Muscle of arm (tissue), 14 donors: ENCODE data around the gene SAMD9. TPM values are rescaled to one million over a fixed set of nuclear protein-coding genes. Genes with fewer than 3 reads are reported as not detected.
A peak's percentile ranks its signal among the peaks of the same experiment; 100 is the strongest.

ENCODE experiments used
- DNase-seq: peaks from one replicate; pipeline ENCODE4 v3.0.0-alpha.2; 2013
- long read RNA-seq, 11 donors: transcript quantifications; one replicate each; lab custom pipeline, GENCODE V29; 2026
- polyA plus RNA-seq, 12 donors: library from polyadenylated mRNA; unstranded; fragments of 120-200 nt; gene quantifications; one replicate each; pipeline ENCODE4 v1.2.1, GENCODE V29; 2013; ENCODE audit not compliant: insufficient read length in 12 of 12

SAMD9 gene
- 1 to 10 TPM in 11 of 12 donors, not detected in 1; 3.0 to 5.9 (median 3.7) TPM for polyA plus RNA-seq
- long read RNA-seq, donor 1, full-length matches to known transcripts: 1 of 1 reads
- long read RNA-seq, donor 1, partial matches to known transcripts: 0 of 1 reads
- long read RNA-seq, donor 1, other reads (novel, unspliced or antisense): 0 of 1 reads
- long read RNA-seq, donor 2, full-length matches to known transcripts: 1 of 1 reads
- long read RNA-seq, donor 2, partial matches to known transcripts: 0 of 1 reads
- long read RNA-seq, donor 2, other reads (novel, unspliced or antisense): 0 of 1 reads
- long read RNA-seq, donor 3, full-length matches to known transcripts: 1 of 1 reads
- long read RNA-seq, donor 3, partial matches to known transcripts: 0 of 1 reads
- long read RNA-seq, donor 3, other reads (novel, unspliced or antisense): 0 of 1 reads
- long read RNA-seq, donor 4, full-length matches to known transcripts: 1 of 1 reads
- long read RNA-seq, donor 4, partial matches to known transcripts: 0 of 1 reads
- long read RNA-seq, donor 4, other reads (novel, unspliced or antisense): 0 of 1 reads
- long read RNA-seq, donor 5, full-length matches to known transcripts: 1 of 1 reads
- long read RNA-seq, donor 5, partial matches to known transcripts: 0 of 1 reads
- long read RNA-seq, donor 5, other reads (novel, unspliced or antisense): 0 of 1 reads
- long read RNA-seq, donor 6, full-length matches to known transcripts: 2 of 2 reads
- long read RNA-seq, donor 6, partial matches to known transcripts: 0 of 2 reads
- long read RNA-seq, donor 6, other reads (novel, unspliced or antisense): 0 of 2 reads
- long read RNA-seq, donor 7, full-length matches to known transcripts: 1 of 1 reads
- long read RNA-seq, donor 7, partial matches to known transcripts: 0 of 1 reads
- long read RNA-seq, donor 7, other reads (novel, unspliced or antisense): 0 of 1 reads
- long read RNA-seq, donor 8, full-length matches to known transcripts: 1 of 1 reads
- long read RNA-seq, donor 8, partial matches to known transcripts: 0 of 1 reads
- long read RNA-seq, donor 8, other reads (novel, unspliced or antisense): 0 of 1 reads
- long read RNA-seq, donor 9, full-length matches to known transcripts: 1 of 1 reads
- long read RNA-seq, donor 9, partial matches to known transcripts: 0 of 1 reads
- long read RNA-seq, donor 9, other reads (novel, unspliced or antisense): 0 of 1 reads
- long read RNA-seq, donor 10, full-length matches to known transcripts: 2 of 2 reads
- long read RNA-seq, donor 10, partial matches to known transcripts: 0 of 2 reads
- long read RNA-seq, donor 10, other reads (novel, unspliced or antisense): 0 of 2 reads
- long read RNA-seq, donor 11, full-length matches to known transcripts: 2 of 2 reads
- long read RNA-seq, donor 11, partial matches to known transcripts: 0 of 2 reads
- long read RNA-seq, donor 11, other reads (novel, unspliced or antisense): 0 of 2 reads

GRCh38 chr7:93117852-93118530, at the start of gene SAMD9:
Gene SAMD9, minus strand, starts transcription at chr7:93117979. Its CDS starts 11,882 bp downstream, at chr7:93106097.
- DNase-seq: peak; percentile 77

DNA sequence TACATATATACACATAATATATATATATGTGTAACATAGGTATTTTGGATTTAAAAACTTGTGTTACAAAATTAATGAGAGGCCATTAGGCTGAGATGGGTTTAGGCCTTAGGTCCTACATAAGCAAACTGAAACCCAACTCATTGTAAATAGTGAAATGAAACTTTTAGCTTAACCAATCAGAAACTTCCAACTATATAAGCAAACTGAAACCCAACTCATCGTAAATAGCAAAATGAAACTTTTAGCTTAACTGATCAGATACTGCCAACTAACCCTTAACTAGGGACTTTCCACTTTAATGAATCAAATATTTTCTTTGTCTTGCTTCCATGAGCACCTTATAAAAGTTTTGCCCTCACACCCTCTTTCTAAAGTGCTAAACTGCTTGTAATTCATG, 47.7 kb upstream of the SAMD9 start:
- no peak for DNase-seq

GRCh38 chr7:93164766-93165165, 47.0 kb upstream of the SAMD9 start:
- DNase-seq: no peak

GRCh38 chr7:93161181-93161762, 43.5 kb upstream of the SAMD9 start:
- DNase-seq: no peak

DNA sequence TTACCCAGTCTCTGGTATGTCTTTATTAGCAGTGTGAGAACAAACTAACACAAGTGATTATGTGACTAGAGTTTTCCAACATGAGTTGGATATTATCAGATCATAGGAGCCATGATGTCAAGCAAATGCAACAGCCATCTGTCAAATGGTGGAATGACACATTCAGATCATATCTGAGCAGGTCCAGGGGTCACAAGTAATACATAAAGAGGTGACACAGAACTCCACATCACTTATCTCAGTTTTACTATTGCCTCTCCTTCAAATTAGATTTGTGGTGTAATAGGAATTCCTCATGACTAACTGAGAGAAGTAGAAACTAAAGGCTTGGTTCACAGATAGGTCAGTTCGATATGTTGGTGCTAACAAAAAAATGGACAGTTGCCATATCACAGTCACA, 42.6 kb upstream of the SAMD9 start:
- DNase-seq: no peak

- DNase-seq: no peak
Measured at GRCh38 chr7:93159490-93159889, 41.7 kb upstream of the SAMD9 start.

DNA sequence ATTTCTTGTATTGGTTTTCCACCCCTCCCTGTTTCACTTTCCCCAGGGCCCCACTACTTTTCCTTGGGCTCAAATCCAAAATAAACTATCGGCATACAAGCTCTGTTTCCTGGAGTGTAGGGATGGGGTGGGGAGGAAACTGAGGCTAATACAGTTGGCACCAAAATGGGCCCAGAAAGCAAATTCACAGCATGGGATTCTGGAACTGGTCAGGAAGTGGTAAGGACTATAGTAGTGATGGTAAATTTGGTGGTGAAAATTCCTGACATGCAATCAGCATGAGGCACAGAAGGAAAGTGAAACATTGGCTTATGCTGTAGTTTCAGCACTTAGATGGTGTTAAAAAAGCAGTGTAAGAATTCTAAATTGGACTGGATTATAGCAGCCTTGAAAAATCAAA, 39.1 kb upstream of the SAMD9 start:
- no peak for DNase-seq

- DNase-seq: no peak
Measured at GRCh38 chr7:93150200-93150835, 32.5 kb upstream of the SAMD9 start.

DNA sequence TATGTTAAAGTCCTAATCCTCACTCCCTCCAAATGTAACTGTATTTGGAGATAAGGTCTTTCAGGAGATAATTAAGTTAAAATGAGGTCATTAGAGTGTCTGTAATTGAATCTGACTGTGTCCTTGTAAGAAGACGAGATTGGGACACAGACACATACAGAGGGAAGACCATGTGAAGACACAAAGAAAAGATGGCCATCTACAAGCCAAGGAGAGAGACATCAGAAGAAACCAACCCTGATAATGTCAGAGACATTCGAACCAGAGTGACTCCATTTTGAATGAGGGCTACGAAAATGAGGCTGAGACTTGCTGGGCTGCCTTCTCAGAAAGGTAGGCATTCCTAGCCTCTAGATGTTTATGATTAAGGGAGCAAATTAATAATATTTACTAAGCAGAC, 30.9 kb upstream of the SAMD9 start:
- DNase-seq: no peak

GRCh38 chr7:93148144-93148543, 30.4 kb upstream of the SAMD9 start, which contains the start of gene SAMD9L:
Gene SAMD9L, minus strand, starts transcription at chr7:93148385. Its CDS starts 12,414 bp downstream, at chr7:93135971.
- peak; percentile 25 for DNase-seq

DNA sequence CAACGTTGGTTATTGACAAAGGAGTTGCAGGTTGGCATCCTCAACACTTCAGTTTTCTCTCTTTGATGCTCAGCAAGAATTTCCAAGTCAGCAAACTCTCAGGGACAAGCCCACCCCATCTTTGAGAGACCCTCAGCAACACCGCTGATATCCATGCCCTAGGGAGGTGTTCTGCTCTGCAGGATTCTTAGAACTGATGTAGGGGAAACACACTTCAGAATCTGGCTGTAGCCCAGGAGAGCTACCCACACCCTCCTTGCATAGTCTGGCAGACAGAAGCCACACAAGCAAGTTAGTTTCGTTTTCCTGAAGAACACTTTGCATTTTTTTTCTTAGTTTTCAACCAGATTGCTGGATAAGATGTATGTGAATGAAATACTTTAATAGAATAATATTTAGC, 29.6 kb upstream of the SAMD9 start:
- peak; percentile 53 for DNase-seq

- peak; percentile 38 for DNase-seq
Measured at GRCh38 chr7:93146472-93147141, 28.8 kb upstream of the SAMD9 start.

DNA sequence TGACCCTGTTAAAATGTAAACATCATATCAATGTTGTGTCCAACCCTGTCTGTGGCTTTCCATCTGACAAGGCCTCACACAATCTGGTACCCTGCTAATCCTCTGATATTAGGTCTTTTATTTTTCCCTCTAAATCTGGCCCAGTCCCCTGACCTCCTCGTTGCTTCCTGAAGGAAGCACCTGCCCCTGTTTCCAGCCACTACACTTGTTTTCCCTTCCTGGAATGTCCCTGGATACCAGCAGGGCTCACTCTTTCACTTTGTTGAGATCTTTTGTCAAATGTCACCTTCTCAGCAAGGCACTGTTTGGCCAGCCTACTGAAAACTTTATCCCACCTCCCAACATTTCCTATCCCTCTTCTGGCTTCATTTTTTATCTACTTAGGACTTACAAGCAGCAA, 28.3 kb upstream of the SAMD9 start:
- DNase-seq: no peak

- DNase-seq: no peak
Measured at GRCh38 chr7:93145354-93145753, 27.6 kb upstream of the SAMD9 start.

DNA sequence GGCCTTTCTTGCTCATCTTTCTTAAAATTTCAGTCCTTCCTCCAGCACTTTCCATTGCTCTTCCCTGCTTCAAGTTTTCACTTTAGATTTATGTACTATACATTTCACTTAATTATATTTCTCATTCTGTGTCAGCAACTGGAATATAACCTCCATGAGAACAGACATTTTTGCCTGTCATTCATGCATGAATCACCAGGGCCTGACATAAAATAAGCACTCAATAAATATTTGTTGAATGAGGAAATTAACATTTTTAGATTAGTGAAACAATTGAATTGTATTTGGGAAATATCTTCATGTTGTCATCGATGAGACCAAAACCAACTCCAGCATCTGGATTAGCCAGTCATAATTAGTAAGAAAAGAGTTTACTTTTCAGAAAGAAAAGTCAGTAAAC, 24.3 kb upstream of the SAMD9 start:
- no peak for DNase-seq

DNA sequence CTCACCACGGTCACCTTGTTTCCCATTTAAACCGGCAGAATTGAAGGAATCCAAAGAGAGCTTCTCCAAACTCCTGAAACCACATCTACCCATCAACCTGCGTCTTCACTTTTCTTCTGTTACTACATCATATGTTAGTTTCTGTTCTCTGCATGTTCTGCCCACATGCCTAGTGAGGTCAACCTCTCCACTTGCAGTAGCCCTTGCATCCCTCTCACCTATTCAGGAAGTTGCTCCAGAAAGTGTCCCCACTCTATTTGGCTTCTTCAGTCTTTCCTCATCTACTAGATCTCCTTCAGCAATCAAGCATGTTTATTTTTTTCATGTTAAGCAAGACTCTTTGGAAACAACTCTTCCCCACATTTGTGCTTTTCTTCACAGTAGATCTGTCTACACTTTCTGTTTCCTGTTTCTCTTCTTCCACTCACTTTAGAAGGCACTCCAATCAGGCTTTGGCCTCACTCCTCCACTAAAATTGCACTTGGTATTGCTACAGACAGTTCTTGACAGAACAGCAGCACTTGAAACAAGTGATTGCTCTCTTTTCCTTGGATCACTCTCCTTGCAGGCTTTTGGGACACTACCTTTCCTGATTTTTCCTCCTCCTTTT, 22.9 kb upstream of the SAMD9 start:
- DNase-seq: no peak

DNA sequence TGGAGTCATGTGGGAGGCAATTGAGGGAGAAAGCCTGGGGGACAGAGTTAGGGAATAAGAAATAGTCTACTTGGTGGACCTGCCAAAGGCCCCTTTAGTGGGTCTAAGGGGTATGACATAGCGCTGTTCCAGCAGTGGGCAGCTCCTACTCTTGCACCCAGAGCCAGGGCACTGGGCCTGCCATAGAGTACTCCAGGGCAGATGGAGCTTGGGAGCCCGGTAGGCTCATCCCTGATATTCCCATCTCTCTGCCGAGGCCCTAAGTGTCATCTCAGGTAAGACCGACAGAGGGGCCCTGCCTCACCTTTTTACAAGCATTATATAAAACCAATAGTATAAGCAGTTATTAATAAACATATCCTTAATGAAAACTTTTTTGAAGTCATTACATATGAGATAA, 20.8 kb upstream of the SAMD9 start:
- DNase-seq: no peak

- DNase-seq: no peak
Measured at GRCh38 chr7:93133005-93133404, 15.2 kb upstream of the SAMD9 start.

- no peak for DNase-seq
Measured at GRCh38 chr7:93132216-93132615, 14.4 kb upstream of the SAMD9 start.
